ENCODE measurements around the gene CD48. TPM values are rescaled to one million over a fixed set of nuclear protein-coding genes. Genes with fewer than 3 reads are reported as not detected.

CD48 gene
- total RNA-seq, 1 donor from 2014 or later: 26.3 TPM

GRCh38 chr1:160741612-160742348, 30.2 kb upstream of the CD48 start:
- ATAC-seq: no peak
- Histone ChIP-seq H3K9me3 (peaks cover 7% of the 10 kb centered on the region), H3K27me3 (ENCODE audit: low read depth) (no peaks in the 10 kb centered on the region), H3K27ac (no peak overlapping the region), H3K4me1 (no peaks in the 10 kb centered on the region), H3K4me3 (peak overlapping the region; percentile 24), H3K36me3 (no peaks in the 10 kb centered on the region)
- DNase-seq: no peak
- TF ChIP-seq CTCF (IDR thresholded peaks at IDR 0.05): no peak
- intact Hi-C loops (cut with DNase I): no loop called here

GRCh38 chr1:160741092-160741501, 29.5 kb upstream of the CD48 start:
- no peaks in the 10 kb centered on the region for H3K4me1 ChIP-seq
- intact Hi-C loops (cut with DNase I): no loop called here
- ATAC-seq: no peak
- no peaks in the 10 kb centered on the region for H3K36me3 ChIP-seq
- no peak for TF ChIP-seq CTCF (IDR thresholded peaks at IDR 0.05)
- no peaks in the 10 kb centered on the region for H3K27me3 ChIP-seq (ENCODE audit: low read depth)
- peak overlapping the region; percentile 24 for H3K4me3 ChIP-seq
- peaks cover 9% of the 10 kb centered on the region for H3K9me3 ChIP-seq
- no peak for DNase-seq
- H3K27ac ChIP-seq: no peak overlapping the region

GRCh38 chr1:160740133-160740688, 28.6 kb upstream of the CD48 start:
- ATAC-seq: no peak
- H3K4me3 ChIP-seq: peak overlapping the region; percentile 33
- H3K4me1 ChIP-seq: no peaks in the 10 kb centered on the region
- DNase-seq: no peak
- H3K27ac ChIP-seq: no peak overlapping the region
- no peaks in the 10 kb centered on the region for H3K36me3 ChIP-seq
- H3K9me3 ChIP-seq: peaks cover 9% of the 10 kb centered on the region
- H3K27me3 ChIP-seq (ENCODE audit: low read depth): no peaks in the 10 kb centered on the region
- no peak for TF ChIP-seq CTCF (IDR thresholded peaks at IDR 0.05)
- intact Hi-C loops (cut with DNase I): no loop called here

GRCh38 chr1:160739098-160739511, 27.5 kb upstream of the CD48 start, which contains the start of gene SLAMF7:
Gene SLAMF7 (plus strand): TSS chr1:160739247. CDS start chr1:160739302, 55 bp downstream.
- intact Hi-C loops (cut with DNase I): no loop called here
- DNase-seq: no peak
- H3K9me3 ChIP-seq: peaks cover 9% of the 10 kb centered on the region
- no peaks in the 10 kb centered on the region for H3K27me3 ChIP-seq (ENCODE audit: low read depth)
- ATAC-seq: peak; percentile 70 to 71
- peak within 1 kb of the TSS; percentile 33 for H3K4me3 ChIP-seq
- no peak within 1 kb of the TSS for H3K27ac ChIP-seq
- TF ChIP-seq CTCF (IDR thresholded peaks at IDR 0.05): no peak
- H3K36me3 ChIP-seq: no peaks in the 10 kb centered on the region
- H3K4me1 ChIP-seq: no peaks in the 10 kb centered on the region

GRCh38 chr1:160738271-160738670, 26.6 kb upstream of the CD48 start:
- no peak overlapping the region for H3K27ac ChIP-seq
- no peak for DNase-seq
- no peaks in the 10 kb centered on the region for H3K4me1 ChIP-seq
- peaks cover 9% of the 10 kb centered on the region for H3K9me3 ChIP-seq
- no peak for ATAC-seq
- H3K27me3 ChIP-seq (ENCODE audit: low read depth): no peaks in the 10 kb centered on the region
- H3K4me3 ChIP-seq: no peak overlapping the region
- H3K36me3 ChIP-seq: no peaks in the 10 kb centered on the region
- intact Hi-C loops (cut with DNase I): no loop called here
- no peak for TF ChIP-seq CTCF (IDR thresholded peaks at IDR 0.05)
